ENCODE measurements around the gene TAX1BP1. TPM values are rescaled to one million over a fixed set of nuclear protein-coding genes. Genes with fewer than 3 reads are reported as not detected.
"Not testable (repeated sequence)": the region's sequence is repeated elsewhere in the genome, so short reads cannot be mapped to it uniquely, and the experiment has no call there.

The TAX1BP1 gene
- total RNA-seq, 1 donor from 2014 or later = 89.4 TPM

DNA sequence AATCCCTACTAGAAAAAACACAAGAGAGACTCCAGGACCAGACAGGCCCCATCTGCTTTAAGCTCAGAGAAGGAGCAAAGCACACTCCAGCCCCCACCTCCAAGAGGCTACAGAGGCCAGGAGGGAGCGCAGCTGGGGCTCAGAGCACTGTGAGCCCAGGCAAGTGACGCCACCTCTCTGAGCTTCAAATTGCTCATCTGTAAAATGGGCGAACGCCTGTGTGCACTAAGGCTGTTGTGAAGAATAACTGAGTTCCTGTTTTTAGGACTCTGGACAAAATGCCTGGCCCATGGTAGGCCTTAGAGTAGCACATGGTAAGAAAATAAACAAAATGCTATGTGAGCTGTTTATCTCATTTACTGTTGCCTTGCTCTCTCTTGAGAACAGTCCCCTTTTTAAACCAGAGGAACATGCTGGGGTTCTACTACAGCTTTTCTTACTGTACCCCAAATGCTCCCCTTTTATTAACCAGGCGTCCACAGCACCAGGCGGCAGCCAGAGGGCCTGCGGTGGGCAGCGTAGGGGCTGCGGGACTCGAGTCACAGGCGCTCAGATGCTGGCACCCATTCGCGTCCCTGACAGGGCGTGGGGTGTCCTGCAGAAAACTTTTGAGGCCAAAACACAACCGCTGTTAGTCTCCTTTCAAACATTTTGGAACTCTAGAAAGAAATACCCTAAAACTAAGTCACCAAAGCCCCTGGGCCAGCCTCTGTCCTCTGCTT, 103.8 kb downstream of the TAX1BP1 start:
- DNase-seq = no peak

- no peak for DNase-seq
Measured at GRCh38 chr7:27846388-27846787, 106.4 kb downstream of the TAX1BP1 start.

DNA sequence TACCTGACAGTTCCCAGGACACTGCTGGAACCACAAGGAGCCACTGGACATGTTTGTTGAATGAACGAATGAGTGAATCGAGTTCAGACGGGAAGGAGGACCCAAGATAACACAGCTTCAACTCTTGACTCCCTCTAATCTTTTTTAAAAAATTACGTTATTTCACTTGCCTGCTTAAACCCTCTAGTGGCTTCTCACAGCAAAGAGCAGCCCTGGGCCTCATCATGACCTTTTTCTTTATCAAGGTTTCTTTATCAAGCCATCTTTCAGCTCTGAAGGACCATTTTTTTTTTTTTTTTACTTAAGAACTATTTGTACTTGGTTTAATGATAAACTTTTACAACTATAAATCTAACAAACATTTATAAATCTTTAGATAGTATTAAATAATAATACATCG, 110.6 kb downstream of the TAX1BP1 start:
- DNase-seq = no peak

- DNase-seq = not testable (repeated sequence)
Measured at GRCh38 chr7:27856703-27857485, 116.9 kb downstream of the TAX1BP1 start.

- no peak for DNase-seq
Measured at GRCh38 chr7:27860800-27861199, 120.8 kb downstream of the TAX1BP1 start.

- DNase-seq = no peak
Measured at GRCh38 chr7:27861747-27862146, 121.8 kb downstream of the TAX1BP1 start.

- DNase-seq = no peak
Measured at GRCh38 chr7:27863880-27864279, 123.9 kb downstream of the TAX1BP1 start.

DNA sequence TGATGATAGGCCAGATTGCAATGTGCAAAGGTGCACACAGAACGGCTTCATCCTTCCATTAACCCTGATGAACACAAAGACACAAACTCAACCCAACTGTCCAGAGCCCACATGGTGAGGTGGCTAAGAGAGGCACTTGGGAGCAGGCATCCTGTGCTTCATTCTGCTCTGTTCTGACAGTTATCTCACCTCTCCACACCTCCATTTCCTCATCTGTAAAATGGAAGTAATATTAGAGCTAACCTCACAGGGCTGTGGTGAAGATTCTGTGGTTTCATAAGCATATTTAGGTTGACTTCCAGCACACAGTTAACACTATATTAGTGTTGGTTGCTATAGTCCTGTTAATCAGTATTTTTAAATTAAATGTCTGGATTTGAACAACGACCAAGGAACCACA, 126.3 kb downstream of the TAX1BP1 start:
- no peak for DNase-seq

DNA sequence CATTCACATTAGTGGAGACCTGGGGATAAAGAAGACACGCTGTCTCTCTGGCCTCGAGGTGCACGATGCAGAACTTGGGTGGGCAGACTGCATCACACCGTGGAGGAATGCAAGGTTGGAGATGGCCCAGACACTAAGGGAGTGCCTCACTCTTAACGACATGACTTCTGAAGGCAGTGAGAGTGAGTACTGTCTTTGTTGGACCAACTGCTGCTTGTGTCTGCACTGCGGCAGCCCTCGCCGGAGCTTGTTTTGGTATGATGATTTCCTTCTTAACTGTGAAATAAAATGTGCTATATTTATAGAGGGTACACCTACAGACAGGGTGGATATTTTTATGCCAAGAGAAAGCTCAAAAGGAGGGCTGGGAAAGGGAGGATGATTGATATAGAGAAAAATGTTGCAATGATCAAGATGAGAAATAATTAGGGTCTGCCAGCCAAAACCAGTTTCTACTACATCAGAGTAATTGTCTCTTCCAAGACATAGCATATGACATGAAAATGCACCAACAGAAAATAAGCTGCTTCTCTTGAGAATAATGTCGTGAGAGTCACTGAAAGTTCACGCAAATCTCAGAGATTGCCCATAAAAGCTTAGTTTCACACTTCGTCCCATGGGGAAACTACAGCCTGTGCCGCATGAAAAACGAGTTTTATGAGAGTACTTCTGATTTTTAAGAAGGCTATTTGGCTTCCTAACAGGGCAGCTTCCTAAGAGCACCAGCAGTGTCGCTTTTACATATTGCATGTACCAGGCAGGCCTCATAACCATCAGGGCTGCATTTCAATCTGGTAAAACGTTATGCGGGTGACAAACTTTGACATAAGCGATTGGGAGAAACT, 127.1 kb downstream of the TAX1BP1 start:
- no peak for DNase-seq

DNA sequence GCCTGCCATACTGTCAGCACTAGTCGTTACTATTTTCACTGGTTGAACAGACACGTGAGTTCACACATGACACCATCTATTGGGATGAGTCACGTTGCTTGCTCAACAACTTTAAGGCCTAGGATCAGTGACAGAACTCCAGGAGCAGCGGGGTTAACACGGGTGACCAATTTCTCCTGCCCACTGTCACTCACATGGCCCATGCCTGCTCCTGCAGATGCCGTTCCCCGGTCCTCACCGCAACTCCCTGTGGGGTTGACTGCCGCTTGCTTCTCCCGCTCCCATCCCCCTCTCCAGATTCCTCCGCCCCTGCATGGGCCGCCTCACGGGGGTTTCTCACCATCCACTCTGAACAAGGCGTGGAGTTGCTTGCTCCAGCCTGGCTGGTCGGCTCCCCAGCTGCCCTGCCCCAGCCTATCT, 128.2 kb downstream of the TAX1BP1 start:
- DNase-seq = no peak

GRCh38 chr7:27869056-27869455, 129.1 kb downstream of the TAX1BP1 start:
- DNase-seq = no peak

DNA sequence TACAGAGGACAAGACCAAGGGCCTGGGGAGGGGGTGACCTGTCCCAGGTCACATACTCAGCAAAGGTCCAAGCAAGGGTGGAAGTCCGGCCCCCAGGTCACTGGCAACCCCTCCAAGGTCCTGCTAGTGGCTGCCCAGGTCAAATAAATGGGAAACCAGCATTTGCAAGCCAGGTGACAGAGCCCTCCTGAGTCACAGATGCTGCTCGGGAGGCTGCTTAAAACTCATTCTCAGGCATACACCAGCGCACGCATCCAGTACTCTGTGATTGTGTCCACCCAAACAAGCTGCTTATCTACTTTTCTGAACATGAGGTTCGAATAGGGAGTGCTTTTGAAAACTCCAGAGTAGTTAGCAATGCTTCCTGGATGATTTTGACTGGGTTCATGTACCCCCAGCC, 130.6 kb downstream of the TAX1BP1 start:
- no peak for DNase-seq

GRCh38 chr7:27871086-27871485, 131.1 kb downstream of the TAX1BP1 start:
- no peak for DNase-seq

DNA sequence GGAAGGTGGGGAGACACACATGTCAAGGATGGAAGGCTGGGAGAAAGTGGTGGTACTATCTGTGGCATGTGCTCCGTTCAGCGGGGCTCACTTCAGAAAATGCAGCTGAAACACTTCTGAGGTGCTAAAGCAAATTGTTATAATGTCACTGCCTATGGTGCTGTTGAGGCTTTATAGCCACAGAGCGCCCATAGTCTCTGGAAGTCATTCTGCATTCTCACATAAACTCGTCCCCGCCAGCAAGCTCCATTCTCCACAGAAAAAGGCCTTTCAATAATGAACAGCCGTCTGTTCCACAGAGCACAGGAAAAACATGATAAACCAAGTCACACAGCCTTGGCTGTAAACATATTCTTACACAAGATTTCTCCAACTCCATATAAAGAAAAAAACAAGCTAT, 131.9 kb downstream of the TAX1BP1 start:
- no peak for DNase-seq

DNA sequence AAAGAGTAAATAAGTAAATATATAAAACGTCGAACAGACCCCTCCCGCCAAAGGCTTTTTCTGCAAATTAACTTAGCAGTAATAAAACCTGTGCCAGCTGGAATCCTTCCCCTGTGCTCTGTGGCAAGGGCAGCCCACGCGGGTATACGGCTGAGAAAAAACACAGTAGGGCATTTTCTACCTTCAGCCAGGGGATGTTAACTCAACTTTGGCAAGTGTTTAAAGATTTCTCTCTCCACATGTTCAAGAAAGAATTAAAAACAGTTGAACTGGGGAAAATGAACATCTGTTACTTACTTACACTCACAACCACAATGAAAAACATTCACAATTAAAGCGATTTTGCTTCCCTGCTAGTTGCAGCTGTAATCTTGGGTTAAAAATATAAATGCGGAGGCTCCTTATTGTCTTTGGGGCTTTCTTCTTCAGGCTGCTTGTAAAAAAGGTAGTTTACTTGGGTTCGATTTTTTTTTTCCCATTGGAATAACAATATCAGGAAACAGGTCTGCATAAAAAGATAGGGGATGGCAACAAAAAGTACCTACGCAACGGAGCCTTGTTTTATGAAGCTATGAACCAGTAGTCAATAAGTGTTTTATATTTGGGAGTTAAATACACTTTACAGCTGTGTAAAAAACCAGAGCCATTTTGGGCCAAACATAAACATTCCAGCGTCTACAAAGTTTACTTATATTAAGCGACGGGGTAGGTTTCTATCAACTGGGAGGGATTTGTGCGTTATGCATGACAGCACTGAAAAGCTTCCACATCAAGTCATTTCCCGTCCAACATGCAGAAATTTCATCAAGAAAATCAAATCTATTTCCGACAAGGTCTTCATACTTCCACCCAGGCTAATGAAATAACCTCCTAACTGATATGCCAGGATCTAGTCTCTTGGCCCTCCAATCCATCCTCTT, 132.7 kb downstream of the TAX1BP1 start:
- peak; percentile 86 for DNase-seq

DNA sequence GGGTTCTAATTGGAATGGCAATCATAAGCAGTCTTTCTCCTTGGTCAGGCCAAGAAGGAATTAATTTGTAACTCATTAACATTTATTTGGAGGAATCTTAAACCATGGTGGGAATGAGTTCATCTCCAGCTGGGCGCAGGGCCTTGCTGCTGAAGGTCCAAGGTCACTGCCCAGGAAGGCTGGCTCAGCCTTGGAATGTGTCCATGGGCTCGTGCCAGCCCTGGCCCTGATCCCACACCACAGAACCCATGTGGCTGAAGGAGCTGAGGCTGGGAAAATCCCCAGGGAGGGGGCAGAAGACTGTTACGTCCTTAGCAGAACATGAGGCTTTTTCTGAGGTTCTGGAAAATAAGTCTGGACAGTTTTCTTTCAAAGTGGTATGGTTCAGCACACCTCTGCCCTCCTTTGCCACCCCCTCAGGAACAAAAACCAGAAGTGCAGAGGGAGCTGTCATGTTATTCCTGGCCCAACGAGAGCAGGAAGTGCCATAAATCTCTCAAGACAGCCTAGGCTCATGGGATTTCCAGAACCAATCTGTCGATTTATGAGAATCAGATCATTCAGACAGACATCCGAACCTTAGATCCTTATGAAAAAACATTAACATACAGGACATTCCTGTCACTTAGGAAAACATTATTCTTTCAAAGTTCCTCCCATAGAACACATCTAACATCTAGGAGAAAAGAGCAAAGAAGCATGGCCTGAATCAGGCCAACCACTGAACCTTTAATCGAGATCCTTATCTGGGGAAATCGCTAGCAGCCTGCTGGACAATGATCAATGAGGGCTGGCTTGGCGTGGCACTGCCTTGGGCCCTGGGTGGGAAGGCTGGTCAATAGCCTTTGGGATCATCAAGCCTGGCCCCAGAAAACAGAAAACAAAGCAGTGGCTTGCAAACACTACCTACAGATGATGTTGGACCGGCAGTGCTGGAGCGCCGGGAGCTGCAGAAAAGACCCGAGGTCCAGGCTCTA, 134.3 kb downstream of the TAX1BP1 start:
- DNase-seq = no peak

GRCh38 chr7:27875061-27875460, 135.1 kb downstream of the TAX1BP1 start:
- no peak for DNase-seq

- DNase-seq = no peak
Measured at GRCh38 chr7:27875832-27876231, 135.9 kb downstream of the TAX1BP1 start.

DNA sequence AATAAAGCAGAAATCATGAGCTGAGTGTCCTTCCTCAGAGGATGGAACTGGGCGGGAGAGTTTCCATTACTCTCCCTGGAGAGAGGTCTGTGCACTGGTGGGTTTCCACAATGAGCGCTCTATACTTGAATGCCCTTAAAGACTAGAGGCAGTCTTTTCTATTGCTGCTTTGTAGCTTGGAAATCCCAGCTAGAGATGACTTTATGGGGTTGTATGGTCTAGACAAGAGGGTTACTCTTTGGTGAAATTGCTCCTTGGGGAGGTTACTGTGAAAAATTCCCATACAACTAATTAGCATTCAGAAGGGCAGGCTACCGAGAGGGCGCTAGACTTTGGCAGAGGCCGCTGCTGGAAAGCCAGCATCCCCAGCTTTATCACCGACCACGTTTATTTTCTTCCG, 136.8 kb downstream of the TAX1BP1 start:
- DNase-seq = no peak

Measured in skin of body (tissue), 2 donors.